Effector CD8-positive, alpha-beta T cell (primary cell): Measurements from ENCODE around the gene BCAS4.

Experiments used
- DNase-seq: peaks from one replicate; lab custom pipeline; 2025; lab: John Stamatoyannopoulos, UW

Gene BCAS4

GRCh38 chr20:50855498-50856474 is 60.9 kb downstream of the BCAS4 start:
- DNase-seq: no peak

GRCh38 chr20:50856475-50857041 is 61.7 kb downstream of the BCAS4 start:
- no peak for DNase-seq

DNA sequence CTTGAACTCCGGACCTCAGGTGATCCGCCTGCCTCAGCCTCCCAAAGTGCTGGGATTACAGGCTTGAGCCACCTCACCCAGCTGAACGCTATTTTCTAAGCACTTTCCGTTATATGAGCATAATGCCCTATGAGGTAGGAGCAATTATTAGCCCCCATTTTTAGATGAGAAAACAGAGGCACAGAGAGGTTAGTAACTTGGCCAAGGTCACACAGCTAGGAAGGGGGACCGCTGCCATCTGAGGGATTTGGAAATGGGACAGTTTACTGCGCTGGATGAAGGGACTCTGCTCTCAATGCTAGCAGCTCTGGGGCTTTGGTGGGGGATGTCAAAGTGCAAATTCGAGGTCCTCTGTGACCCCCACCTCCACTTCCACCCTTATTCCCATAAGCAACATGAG is 62.5 kb downstream of the BCAS4 start:
- DNase-seq: no peak

DNA sequence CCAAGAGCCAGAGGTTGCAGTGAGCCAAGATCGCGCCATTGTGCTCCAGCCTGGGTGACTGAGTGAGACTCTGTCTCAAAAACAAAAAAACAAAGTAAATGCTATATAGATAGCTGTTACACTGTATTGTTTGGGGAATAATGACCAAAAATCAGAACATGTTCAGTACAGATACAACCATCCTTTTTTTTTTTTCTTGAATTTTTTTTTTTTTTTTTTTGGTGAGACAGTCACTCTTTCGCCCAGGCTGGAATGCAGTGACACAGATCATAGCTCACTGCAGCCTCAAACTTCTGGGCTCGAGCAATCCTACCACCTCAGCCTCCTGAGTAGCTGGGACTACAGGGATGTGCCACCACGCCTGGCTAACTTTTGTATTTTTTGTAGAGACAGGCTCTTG is 63.7 kb downstream of the BCAS4 start:
- no peak for DNase-seq

DNA sequence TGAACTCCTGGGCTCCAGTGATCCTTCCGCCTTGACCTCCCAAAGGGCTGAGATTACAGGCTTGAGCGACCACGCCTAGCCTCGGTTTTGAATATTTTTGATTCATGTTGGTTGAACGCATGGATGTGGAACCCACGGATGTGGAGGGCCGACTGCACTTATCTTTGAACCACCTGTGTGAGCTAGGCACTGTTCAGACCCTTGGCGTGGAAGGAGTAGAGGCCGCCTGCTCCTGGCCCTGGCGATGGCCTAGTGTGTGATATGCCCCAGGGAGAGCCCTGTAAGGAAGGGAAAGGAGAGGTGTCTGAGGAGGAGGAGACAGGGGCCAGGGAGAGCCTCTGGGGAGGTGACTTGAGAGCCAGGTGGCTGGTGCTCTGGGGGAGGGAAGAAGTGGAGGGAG is 64.3 kb downstream of the BCAS4 start:
- no peak for DNase-seq

GRCh38 chr20:50861012-50861411 is 66.2 kb downstream of the BCAS4 start:
- no peak for DNase-seq

GRCh38 chr20:50862546-50862945 is 67.7 kb downstream of the BCAS4 start:
- no peak for DNase-seq

- no peak for DNase-seq
Measured at GRCh38 chr20:50865114-50865513, 70.3 kb downstream of the BCAS4 start.

DNA sequence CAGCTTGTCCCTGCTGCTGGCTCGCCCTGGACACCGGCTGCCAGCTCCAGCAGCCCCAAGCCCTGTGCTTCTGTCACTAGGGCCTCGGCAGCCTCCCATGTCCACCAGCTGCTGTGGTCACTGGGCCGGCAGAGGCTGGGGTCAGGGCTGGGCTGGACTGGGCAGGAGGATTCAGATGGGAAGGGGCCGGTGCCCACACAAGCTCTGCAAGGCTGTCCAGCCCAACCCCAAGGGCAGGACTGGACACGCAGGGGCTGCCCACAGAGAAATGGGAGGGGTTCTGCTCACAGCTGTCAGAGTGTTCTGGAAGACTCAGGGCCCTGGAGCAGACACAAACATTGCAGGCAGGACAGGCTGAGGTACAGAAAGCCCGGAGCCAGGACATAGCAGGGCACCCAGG is 70.7 kb downstream of the BCAS4 start:
- no peak for DNase-seq

DNA sequence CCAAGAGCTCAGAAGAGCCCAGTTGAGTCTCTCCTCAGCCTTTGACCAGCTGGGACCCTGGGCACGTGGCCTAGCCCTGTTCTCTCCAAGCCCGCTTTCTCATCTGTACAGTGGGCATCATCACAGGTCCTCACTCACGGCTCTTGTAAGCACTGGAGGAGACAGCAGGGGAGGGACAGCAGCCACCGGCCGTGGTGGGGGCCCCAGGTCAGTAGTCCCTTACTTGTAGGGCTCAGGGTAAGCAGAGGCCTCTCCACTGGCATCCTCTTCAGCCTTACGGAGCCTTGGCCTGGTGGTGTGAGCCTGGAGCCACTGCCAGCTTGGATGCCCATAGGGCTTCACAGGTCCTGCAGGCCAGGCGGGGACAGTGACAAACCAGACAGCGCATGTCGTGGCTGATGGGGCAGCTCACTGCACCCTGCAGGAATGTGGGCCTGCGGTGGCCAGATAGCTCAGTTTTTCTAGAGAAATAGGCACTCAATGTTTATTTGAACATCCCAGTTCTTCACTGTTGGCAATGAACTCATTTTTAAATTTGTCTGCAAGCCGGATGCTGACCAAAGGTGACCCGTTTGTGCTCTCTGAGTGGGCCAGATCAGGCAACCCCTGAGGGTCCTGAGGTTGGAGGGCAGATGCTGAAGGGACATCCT is 71.3 kb downstream of the BCAS4 start:
- no peak for DNase-seq

DNA sequence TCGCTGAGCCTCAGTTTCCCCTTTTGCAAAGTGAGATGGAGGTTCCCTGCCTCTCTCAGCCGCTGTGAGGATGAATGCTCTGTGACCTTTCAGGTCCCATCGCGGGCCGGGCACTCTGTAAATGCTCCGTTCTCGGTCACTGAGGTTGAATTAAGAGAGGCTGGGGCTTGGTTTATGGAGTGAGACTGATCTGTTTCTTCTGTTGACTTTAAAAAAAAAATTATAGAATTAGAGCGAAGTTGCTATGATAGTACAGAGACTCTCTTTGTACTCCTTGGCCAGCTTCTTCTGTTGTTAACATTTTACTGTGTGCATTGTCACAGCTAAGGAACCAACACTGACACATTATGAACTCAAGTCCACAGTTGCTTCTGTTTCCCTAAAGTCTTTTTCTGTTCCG is 72.0 kb downstream of the BCAS4 start:
- no peak for DNase-seq

DNA sequence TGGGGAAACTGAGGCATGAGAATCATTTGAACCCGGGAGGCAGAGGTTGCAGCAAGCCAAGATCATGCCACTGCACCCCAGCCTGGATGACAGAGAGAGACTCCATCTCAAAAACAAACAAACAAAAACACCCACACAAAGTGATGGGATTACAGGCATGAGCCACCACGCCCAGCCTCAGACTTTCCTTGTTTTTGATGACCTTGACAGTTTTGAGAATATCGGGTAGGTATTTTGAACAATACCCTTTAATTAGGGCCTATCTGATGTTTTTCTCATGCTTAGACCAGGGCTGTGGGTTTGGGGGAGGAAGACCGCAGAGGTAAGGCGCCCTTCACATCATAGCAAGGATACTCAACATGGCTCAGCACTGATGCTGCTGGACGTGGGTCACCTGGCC is 72.9 kb downstream of the BCAS4 start:
- no peak for DNase-seq

GRCh38 chr20:50868509-50869495 is 73.9 kb downstream of the BCAS4 start:
- DNase-seq: no peak

- no peak for DNase-seq
Measured at GRCh38 chr20:50870561-50871161, 75.8 kb downstream of the BCAS4 start.

DNA sequence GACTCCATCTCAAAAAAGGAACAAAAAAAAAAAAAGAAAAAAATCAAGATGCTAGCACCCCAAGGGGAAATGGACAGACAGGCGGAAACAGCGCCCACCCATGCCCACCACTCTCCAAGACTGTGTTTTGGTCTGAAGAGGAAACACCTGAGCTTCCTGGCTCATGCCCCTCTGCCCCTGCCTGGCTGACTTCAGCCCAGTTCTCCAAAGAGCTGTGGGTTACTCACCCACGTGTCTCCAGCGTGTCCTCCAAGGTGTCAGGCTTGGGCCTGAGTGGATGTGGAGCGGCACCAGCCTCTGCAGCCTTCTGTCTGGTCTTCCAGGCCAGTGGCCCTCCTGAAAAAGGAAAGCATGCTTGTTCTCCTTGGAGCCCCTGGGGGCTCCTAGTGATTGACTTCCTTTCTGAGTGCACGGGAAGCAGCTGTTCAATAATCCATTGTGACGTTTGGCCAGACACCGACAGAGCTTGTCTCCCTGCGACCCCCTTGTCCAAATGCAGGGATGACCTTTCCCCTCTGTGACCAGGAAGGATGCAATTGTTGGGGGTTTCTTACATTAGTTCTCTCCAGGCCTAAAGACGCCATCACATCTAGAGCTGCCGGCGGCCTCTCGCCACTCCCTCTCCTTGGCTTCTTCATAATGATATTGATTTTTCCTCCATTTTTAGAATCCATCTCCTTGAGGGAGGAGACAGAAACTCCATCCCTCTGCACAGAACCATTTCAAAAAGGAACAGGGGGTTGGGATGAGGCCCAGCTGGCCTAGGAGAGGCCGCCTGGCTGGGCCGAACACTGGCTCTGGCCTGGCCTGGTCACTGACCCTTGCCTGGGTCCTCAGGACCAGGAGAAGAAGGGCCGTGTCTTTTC is 77.9 kb downstream of the BCAS4 start:
- no peak for DNase-seq

DNA sequence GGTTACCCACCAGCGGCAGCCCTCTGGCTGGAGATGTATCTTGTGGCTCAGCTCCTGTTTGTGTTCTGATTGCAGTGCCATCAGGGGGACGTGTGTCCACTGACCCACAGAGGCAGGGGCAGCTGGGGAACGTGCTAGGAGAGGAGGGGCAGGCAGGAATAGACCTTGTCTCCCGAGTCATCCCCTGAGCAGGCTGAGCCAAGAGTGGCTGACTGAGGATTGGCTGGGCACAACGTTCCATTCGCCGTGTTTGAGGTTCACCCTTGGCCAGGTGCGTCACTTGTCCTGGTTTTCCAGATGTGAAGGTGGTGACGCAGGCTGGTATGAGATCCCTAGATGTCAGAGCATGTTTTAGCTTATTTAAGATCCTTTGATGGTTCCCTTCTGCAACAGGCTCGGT is 78.7 kb downstream of the BCAS4 start:
- DNase-seq: no peak

- no peak for DNase-seq
Measured at GRCh38 chr20:50874111-50874757, 79.4 kb downstream of the BCAS4 start.

DNA sequence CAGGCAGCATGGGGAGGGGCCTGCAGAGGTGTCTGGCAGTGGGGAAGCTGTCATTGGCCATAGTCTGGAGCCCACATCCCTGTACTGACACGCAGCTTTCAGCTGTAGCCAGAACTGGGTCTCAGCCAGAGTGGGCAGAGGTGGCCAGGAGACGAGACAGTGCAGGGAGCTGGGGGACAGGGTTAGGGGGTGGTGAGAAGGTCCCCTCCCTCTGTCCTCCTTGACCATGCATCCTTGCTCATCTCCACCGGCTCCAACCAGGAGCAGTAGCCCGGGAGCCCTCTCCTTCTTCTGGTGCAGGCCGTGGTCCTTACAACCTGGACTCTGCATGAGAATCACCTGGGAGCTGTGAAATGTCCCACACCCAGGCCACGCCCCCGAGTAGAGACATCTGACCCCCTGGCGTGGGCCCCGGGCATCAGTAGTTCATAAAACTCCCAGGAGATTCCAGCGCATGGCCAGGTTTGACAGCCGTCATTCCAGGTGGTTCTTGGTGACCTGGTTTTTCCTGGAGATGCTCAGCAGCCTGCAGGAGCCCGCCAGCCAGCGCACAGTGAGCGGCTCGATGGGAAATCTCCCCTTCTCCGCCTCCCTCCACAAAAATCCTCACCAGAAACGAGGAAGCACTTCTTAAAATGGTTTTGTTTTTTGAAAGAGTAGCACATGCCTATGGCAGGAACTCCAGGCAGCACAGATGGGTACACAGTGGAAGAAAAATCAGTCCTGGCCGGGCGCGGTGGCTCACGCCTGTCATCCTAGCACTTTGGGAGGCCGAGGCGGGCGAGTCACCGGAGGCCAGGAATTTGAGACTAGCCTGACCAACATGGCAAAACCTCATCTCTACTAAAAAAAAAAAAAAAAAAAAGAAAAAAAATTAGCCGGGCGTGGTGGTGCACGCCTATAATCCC is 80.2 kb downstream of the BCAS4 start:
- no peak for DNase-seq
